ENCODE measurements around the gene SZT2. TPM values are rescaled to one million over a fixed set of nuclear protein-coding genes. Genes with fewer than 3 reads are reported as not detected.

Gene SZT2
- total and polyA plus RNA-seq, 2 of the 13 experiments (the other 11 are each of a cell fraction or from before 2014, with no cell fraction given): 8.0 to 8.8 TPM

GRCh38 chr1:43367904-43368645, 21.6 kb upstream of the SZT2 start, which contains the start of gene ELOVL1 (continued):
- TF ChIP-seq MLXIP (CRISPR knock-in tag; IDR thresholded peaks at IDR 0.05; ENCODE audit: borderline replicate concordance): 0 out of 2 replicates have a peak, but pooled peaks have one; percentile 21
- no peak for TF ChIP-seq SOX6 (IDR thresholded peaks at IDR 0.05)
- peak; percentile 24; the same call in 1 of the 2 replicates for TF ChIP-seq SOX6 (CRISPR knock-in tag; IDR thresholded peaks at IDR 0.05)
- no peak for TF ChIP-seq ZNF326 (CRISPR knock-in tag; IDR thresholded peaks at IDR 0.05; ENCODE audit: borderline replicate concordance)
- TF ChIP-seq ASH2L (IDR thresholded peaks at IDR 0.05; ENCODE audit: insufficient read length, low read depth, low read length): peak; percentile 75
- TF ChIP-seq CENPX (CRISPR knock-in tag; IDR thresholded peaks at IDR 0.05): no peak
- TF ChIP-seq ERF (CRISPR knock-in tag; IDR thresholded peaks at IDR 0.05): peak; percentile 88
- no peak for TF ChIP-seq MAFG (CRISPR knock-in tag; IDR thresholded peaks at IDR 0.05)
- peak; percentile 53; the same call in 1 of the 2 replicates for TF ChIP-seq MTF1 (CRISPR knock-in tag; IDR thresholded peaks at IDR 0.05)
- peak; percentile 54 for TF ChIP-seq NFYB (CRISPR knock-in tag; IDR thresholded peaks at IDR 0.05)
- TF ChIP-seq TRIM22 (IDR thresholded peaks at IDR 0.05): no peak
- peak; percentile 37; the same call in 1 of the 2 replicates for TF ChIP-seq HIC2 (CRISPR knock-in tag; IDR thresholded peaks at IDR 0.05; ENCODE audit: low read depth)
- 0 out of 2 replicates have a peak, but pooled peaks have one; percentile 80 for TF ChIP-seq PRDM4 (CRISPR knock-in tag; IDR thresholded peaks at IDR 0.05; ENCODE audit: borderline replicate concordance)
- TF ChIP-seq ATF4 (CRISPR knock-in tag; IDR thresholded peaks at IDR 0.05): peak in 1 of 2 experiments; percentile 72; a peak in 1 of 4 replicates
- TF ChIP-seq ZNF362 (CRISPR knock-in tag; IDR thresholded peaks at IDR 0.05; ENCODE audit: borderline replicate concordance): peak; percentile 36; the same call in 1 of the 2 replicates
- no peak for TF ChIP-seq ZFP62 (CRISPR knock-in tag; IDR thresholded peaks at IDR 0.05)
- TF ChIP-seq MXI1 (IDR thresholded peaks at IDR 0.05; ENCODE audit: borderline replicate concordance, low read depth, low read length): peak; percentile 87; the same call in 1 of the 3 replicates
